H7 (cell line): ENCODE data around the gene FAM107B. TPM values are rescaled to one million over a fixed set of nuclear protein-coding genes. Genes with fewer than 3 reads are reported as not detected.
"Not testable (repeated sequence)": the region's sequence is repeated elsewhere in the genome, so short reads cannot be mapped to it uniquely, and the experiment has no call there.

Experiments used
- DNase-seq: peaks from one replicate; pipeline ENCODE4 v3.0.0; 2012
- H3K27me3 ChIP-seq: 2 replicates; pipeline ENCODE4 v1.6.0; 2011; ENCODE audit warnings: mild to moderate bottlenecking, low read length; ENCODE audit not compliant: control insufficient read depth, insufficient read depth
- H3K36me3 ChIP-seq: replicated peaks from 2 replicates; pipeline ENCODE4 v1.5.1; 2011; ENCODE audit warnings: low read length; ENCODE audit not compliant: control insufficient read depth, insufficient read depth
- H3K4me3 ChIP-seq: 2 replicates; pipeline ENCODE4 v1.5.1; 2011; ENCODE audit warnings: low read depth, mild to moderate bottlenecking, control low read depth, low read length, moderate library complexity; ENCODE audit not compliant: insufficient read depth
- total RNA-seq: library from RNA; depleted of rRNA; stranded (reverse); fragments of >200 nt; shearing (Covaris generic); gene quantifications from 2 replicates; pipeline ENCODE4 v1.2.3, GENCODE V29; 2014

FAM107B gene
- total RNA-seq, 1 experiment from 2014 or later: 11.3 TPM

- Histone ChIP-seq H3K4me3 (no peak overlapping the region), H3K27me3 (peaks cover 10% of the 10 kb centered on the region), H3K36me3 (peaks cover 2% of the 10 kb centered on the region)
- no peak for DNase-seq
Observed at GRCh38 chr10:14598809-14599764, 175.6 kb downstream of the FAM107B start.

GRCh38 chr10:14595526-14596182 is 179.0 kb downstream of the FAM107B start:
- Histone ChIP-seq H3K4me3 (no peak overlapping the region), H3K36me3 (peaks cover 2% of the 10 kb centered on the region), H3K27me3 (no peaks in the 10 kb centered on the region)
- DNase-seq: no peak

GRCh38 chr10:14594878-14595525 is 179.7 kb downstream of the FAM107B start:
- Histone ChIP-seq H3K4me3 (no peak overlapping the region), H3K27me3 (no peaks in the 10 kb centered on the region), H3K36me3 (peaks cover 2% of the 10 kb centered on the region)
- no peak for DNase-seq

GRCh38 chr10:14593806-14594205 is 180.9 kb downstream of the FAM107B start:
- DNase-seq: no peak
- Histone ChIP-seq H3K36me3 (peaks cover 2% of the 10 kb centered on the region; the same call in 1 of the 2 replicates), H3K27me3 (no peaks in the 10 kb centered on the region), H3K4me3 (no peak overlapping the region)

- Histone ChIP-seq H3K36me3 (no peaks in the 10 kb centered on the region), H3K4me3 (no peak overlapping the region), H3K27me3 (no peaks in the 10 kb centered on the region)
- DNase-seq: no peak
Observed at GRCh38 chr10:14592566-14592965, 182.1 kb downstream of the FAM107B start.

GRCh38 chr10:14592026-14592425 is 182.7 kb downstream of the FAM107B start:
- H3K36me3 ChIP-seq: no peaks in the 10 kb centered on the region
- no peak overlapping the region for H3K4me3 ChIP-seq
- DNase-seq: no peak
- H3K27me3 ChIP-seq: no peaks in the 10 kb centered on the region

GRCh38 chr10:14588938-14589294 is 185.8 kb downstream of the FAM107B start:
- not testable (repeated sequence) for H3K4me3 ChIP-seq, H3K27me3 ChIP-seq, H3K36me3 ChIP-seq, DNase-seq

GRCh38 chr10:14588084-14588937 is 186.4 kb downstream of the FAM107B start:
- Histone ChIP-seq H3K4me3 (no peak overlapping the region), H3K27me3 (no peaks in the 10 kb centered on the region), H3K36me3 (no peaks in the 10 kb centered on the region)
- no peak for DNase-seq

GRCh38 chr10:14587540-14588083 is 187.1 kb downstream of the FAM107B start:
- no peak for DNase-seq
- no peaks in the 10 kb centered on the region for H3K36me3 ChIP-seq
- no peak overlapping the region for H3K4me3 ChIP-seq
- no peaks in the 10 kb centered on the region for H3K27me3 ChIP-seq

- H3K27me3 ChIP-seq: no peaks in the 10 kb centered on the region
- H3K36me3 ChIP-seq: no peaks in the 10 kb centered on the region
- no peak overlapping the region for H3K4me3 ChIP-seq
- DNase-seq: no peak
Observed at GRCh38 chr10:14586901-14587300, 187.8 kb downstream of the FAM107B start.

- Histone ChIP-seq H3K27me3 (no peaks in the 10 kb centered on the region), H3K4me3 (no peak overlapping the region), H3K36me3 (no peaks in the 10 kb centered on the region)
- no peak for DNase-seq
Observed at GRCh38 chr10:14585287-14586193, 189.2 kb downstream of the FAM107B start.

- Histone ChIP-seq H3K36me3 (no peaks in the 10 kb centered on the region), H3K4me3 (no peak overlapping the region), H3K27me3 (no peaks in the 10 kb centered on the region)
- DNase-seq: no peak
Observed at GRCh38 chr10:14584661-14585060, 190.0 kb downstream of the FAM107B start.

- Histone ChIP-seq H3K27me3 (no peaks in the 10 kb centered on the region), H3K36me3 (no peaks in the 10 kb centered on the region), H3K4me3 (no peak overlapping the region)
- DNase-seq: no peak
Observed at GRCh38 chr10:14583967-14584366, 190.7 kb downstream of the FAM107B start.
